NAMALWA (cell line): ENCODE data around the gene MANBA.

Experiments
- DNase-seq: peaks from one replicate; pipeline ENCODE4 v3.0.0-alpha.2; 2015; ENCODE audit warnings: low spot score

The MANBA gene

GRCh38 chr4:102594000-102594399, 166.8 kb downstream of the MANBA start:
- DNase-seq = no peak

- no peak for DNase-seq
Observed at GRCh38 chr4:102593147-102593546, 167.6 kb downstream of the MANBA start.

- no peak for DNase-seq
Observed at GRCh38 chr4:102592256-102592655, 168.5 kb downstream of the MANBA start.

- DNase-seq = no peak
Observed at GRCh38 chr4:102589743-102590142, 171.0 kb downstream of the MANBA start.

GRCh38 chr4:102586644-102587021, 174.1 kb downstream of the MANBA start:
- DNase-seq = no peak

GRCh38 chr4:102586002-102586643, 174.6 kb downstream of the MANBA start:
- no peak for DNase-seq

- no peak for DNase-seq
Observed at GRCh38 chr4:102585329-102585728, 175.4 kb downstream of the MANBA start.

GRCh38 chr4:102584091-102584490, 176.7 kb downstream of the MANBA start:
- DNase-seq = no peak
